Breast epithelium (tissue), 4 donors: Measurements from ENCODE around the gene CMSS1. TPM values are rescaled to one million over a fixed set of nuclear protein-coding genes. Genes with fewer than 3 reads are reported as not detected.

Experiments
- DNase-seq, 2 donors: peaks; one replicate each; pipeline ENCODE4 v3.0.0-alpha.2; 2019; ENCODE audit warnings: low spot score in 2 of 2
- H3K27ac ChIP-seq, 2 donors: fragments of 200-600 bp; sonication (generic) in 1 of 2; one replicate each; pipeline ENCODE4 v1.5.1; 2016 to 2019; ENCODE audit warnings: mild to moderate bottlenecking in 1 of 2
- H3K27me3 ChIP-seq, 2 donors: fragments of 200-600 bp; sonication (generic) in 1 of 2; one replicate each; pipeline versions ENCODE4 v1.5.1 to v1.6.0; 2017 to 2019; ENCODE audit warnings: control low read depth in 1 of 2, mild to moderate bottlenecking in 1 of 2
- H3K36me3 ChIP-seq: fragments of 200-600 bp; one replicate; pipeline ENCODE4 v1.5.1; 2019
- H3K4me1 ChIP-seq, 2 donors: fragments of 200-600 bp; sonication (generic); one replicate each; pipeline ENCODE4 v1.5.1; 2016 to 2019; ENCODE audit warnings: control low read depth in 1 of 2
- H3K4me3 ChIP-seq, 3 donors: fragments of 200-600 bp; sonication (generic); 1 replicate in 2 of 3; 2 replicates in 1 of 3; pipeline ENCODE4 v1.5.1; 2016 to 2019; ENCODE audit warnings: mild to moderate bottlenecking in 3 of 3, moderate library complexity in 2 of 3
- H3K9me3 ChIP-seq, 2 donors: fragments of 200-600 bp; sonication (generic) in 1 of 2; one replicate each; pipeline ENCODE4 v1.5.1; 2016 to 2019; ENCODE audit warnings: control low read depth in 1 of 2
- POLR2A ChIP-seq: fragments of 450-650 bp; IDR thresholded peaks from one replicate; pipeline ENCODE4 v1.6.1; 2016; ENCODE audit warnings: antibody characterized with exemption, mild to moderate bottlenecking, moderate library complexity
- POLR2AphosphoS5 ChIP-seq, 3 donors: sonication (generic); formaldehyde crosslinking; IDR thresholded peaks; one replicate each; pipeline ENCODE4 v1.6.1; 2017; ENCODE audit warnings: antibody characterized with exemption in 3 of 3
- intact Hi-C: fragments of 100-400 bp; cut with DNase I; formaldehyde crosslinking; loops from one replicate; pipeline ENCODE4 v1.15.1; 2023; ENCODE audit warnings: low total_unique reads
- total RNA-seq, 3 donors: library from RNA; depleted of rRNA; stranded (reverse); fragments of >200 nt; gene quantifications; one replicate each; pipeline ENCODE4 v1.1.0, GENCODE V29; 2016
- TF ChIP-seq, protein P1 (sequence below), 3 donors: fragments of 450-650 bp; IDR thresholded peaks; one replicate each; pipeline ENCODE4 v1.5.1; 2016 to 2017; ENCODE audit warnings: antibody characterized with exemption in 3 of 3, mild to moderate bottlenecking in 3 of 3, moderate library complexity in 3 of 3

The CMSS1 gene
- total RNA-seq, 3 donors from 2014 or later: 15.5 to 35.4 (median 16.1) TPM

DNA sequence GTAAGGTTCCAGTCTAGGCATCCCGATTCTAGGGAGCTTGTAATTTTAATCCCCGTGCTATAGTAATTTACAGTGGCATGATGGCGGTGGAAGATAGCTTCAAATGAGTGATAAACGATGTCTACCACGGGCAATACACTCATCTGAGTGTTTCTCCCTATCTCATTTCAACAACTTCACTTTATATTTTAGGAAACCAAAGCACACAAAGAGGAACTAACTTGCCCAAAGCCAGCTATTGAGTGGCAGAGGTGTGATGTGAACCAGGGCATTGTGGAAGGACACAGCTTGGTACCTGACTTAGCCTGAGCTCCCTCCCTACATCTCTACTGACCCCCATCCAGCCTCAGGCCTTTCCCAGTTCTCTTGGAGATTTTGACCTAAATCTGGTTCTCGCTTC lies 313.6 kb downstream of the CMSS1 start:
- H3K4me3 ChIP-seq: no peak overlapping the region
- TF ChIP-seq POLR2A (no peak), POLR2AphosphoS5 (IDR thresholded peaks at IDR 0.05) (no peak)
- H3K27me3 ChIP-seq: no peaks in the 10 kb centered on the region
- DNase-seq: no peak
- intact Hi-C loops: no loop called here
- H3K9me3 ChIP-seq: no peaks in the 10 kb centered on the region
- H3K36me3 ChIP-seq: no peaks in the 10 kb centered on the region
- H3K27ac ChIP-seq: no peak overlapping the region
- no peaks in the 10 kb centered on the region for H3K4me1 ChIP-seq

DNA sequence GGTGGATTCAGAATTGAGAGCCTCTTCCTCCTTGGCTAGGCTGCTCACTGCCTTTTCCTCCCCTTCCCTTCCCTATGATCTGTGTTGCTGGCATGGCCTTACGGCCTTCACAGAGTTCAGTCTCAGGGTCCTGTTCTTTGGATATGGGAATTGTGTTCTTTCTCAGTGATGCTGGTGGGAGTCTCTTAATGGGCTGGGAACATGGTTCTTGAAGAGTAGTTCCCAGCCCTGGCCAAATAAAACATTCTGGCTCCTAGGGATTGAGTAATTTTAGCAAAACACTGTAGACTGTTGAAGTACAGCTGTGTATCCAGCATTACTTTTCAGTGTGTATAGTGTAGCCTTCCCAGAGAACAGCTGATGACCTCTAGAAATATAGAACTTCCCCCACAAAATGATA lies 319.3 kb downstream of the CMSS1 start:
- H3K36me3 ChIP-seq: no peaks in the 10 kb centered on the region
- no peaks in the 10 kb centered on the region for H3K9me3 ChIP-seq
- H3K27ac ChIP-seq: no peak overlapping the region
- no peaks in the 10 kb centered on the region for H3K4me1 ChIP-seq
- DNase-seq: no peak
- no peak overlapping the region for H3K4me3 ChIP-seq
- H3K27me3 ChIP-seq: no peaks in the 10 kb centered on the region
- intact Hi-C loops: no loop called here
- no peak for TF ChIP-seq POLR2A
- no peak for TF ChIP-seq POLR2AphosphoS5 (IDR thresholded peaks at IDR 0.05)
- TF ChIP-seq, protein P1, sequence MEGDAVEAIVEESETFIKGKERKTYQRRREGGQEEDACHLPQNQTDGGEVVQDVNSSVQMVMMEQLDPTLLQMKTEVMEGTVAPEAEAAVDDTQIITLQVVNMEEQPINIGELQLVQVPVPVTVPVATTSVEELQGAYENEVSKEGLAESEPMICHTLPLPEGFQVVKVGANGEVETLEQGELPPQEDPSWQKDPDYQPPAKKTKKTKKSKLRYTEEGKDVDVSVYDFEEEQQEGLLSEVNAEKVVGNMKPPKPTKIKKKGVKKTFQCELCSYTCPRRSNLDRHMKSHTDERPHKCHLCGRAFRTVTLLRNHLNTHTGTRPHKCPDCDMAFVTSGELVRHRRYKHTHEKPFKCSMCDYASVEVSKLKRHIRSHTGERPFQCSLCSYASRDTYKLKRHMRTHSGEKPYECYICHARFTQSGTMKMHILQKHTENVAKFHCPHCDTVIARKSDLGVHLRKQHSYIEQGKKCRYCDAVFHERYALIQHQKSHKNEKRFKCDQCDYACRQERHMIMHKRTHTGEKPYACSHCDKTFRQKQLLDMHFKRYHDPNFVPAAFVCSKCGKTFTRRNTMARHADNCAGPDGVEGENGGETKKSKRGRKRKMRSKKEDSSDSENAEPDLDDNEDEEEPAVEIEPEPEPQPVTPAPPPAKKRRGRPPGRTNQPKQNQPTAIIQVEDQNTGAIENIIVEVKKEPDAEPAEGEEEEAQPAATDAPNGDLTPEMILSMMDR (IDR thresholded peaks at IDR 0.05): no peak

DNA sequence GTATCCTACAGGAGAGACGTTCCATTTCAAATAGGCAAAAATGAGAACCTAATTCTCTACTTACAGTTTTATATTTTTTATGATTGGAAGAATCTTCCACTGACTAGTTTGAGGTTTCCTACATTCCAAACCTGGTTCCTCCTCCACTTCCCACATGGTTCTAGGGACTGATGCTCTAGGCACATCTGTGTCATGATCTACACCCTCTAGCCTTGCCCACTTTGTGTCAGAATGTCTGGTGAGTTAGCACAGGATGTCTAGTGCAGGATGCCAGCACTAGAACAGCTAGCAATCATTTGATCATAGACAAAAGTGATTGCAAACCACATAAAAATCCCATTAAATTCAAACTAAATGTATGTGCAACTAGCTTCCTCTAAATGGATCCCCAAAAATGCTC lies 323.3 kb downstream of the CMSS1 start:
- no peaks in the 10 kb centered on the region for H3K36me3 ChIP-seq
- no peak for TF ChIP-seq POLR2AphosphoS5 (IDR thresholded peaks at IDR 0.05)
- TF ChIP-seq POLR2A: no peak
- TF ChIP-seq, protein P1 (IDR thresholded peaks at IDR 0.05): no peak
- no peaks in the 10 kb centered on the region for H3K9me3 ChIP-seq
- no peak overlapping the region for H3K4me3 ChIP-seq
- no peak overlapping the region for H3K27ac ChIP-seq
- intact Hi-C loops: no loop called here
- H3K27me3 ChIP-seq: no peaks in the 10 kb centered on the region
- no peak for DNase-seq
- H3K4me1 ChIP-seq: no peaks in the 10 kb centered on the region

DNA sequence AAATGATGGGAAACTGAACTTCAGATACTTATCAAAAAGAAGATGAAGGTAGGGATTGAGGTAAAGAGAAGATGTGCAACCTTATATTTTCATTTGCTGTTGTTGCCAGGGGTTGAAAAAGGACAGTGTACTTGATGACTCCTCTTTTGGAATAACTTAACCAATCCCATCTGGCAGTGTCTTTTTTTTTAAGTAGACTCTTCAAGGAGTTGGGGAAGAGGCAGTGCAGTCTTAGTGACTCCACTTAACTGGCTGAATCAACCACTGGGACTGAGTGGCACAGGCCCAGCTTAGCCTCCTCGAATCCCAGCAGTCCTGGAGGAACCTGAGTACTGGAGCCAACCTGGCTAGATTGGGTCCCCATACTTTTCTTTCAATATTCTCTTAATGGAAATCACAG lies 323.9 kb downstream of the CMSS1 start:
- no peak for DNase-seq
- no peaks in the 10 kb centered on the region for H3K36me3 ChIP-seq
- H3K9me3 ChIP-seq: no peaks in the 10 kb centered on the region
- TF ChIP-seq POLR2A: no peak
- TF ChIP-seq, protein P1 (IDR thresholded peaks at IDR 0.05): no peak
- TF ChIP-seq POLR2AphosphoS5 (IDR thresholded peaks at IDR 0.05): no peak
- H3K4me1 ChIP-seq: no peaks in the 10 kb centered on the region
- no peak overlapping the region for H3K4me3 ChIP-seq
- H3K27ac ChIP-seq: no peak overlapping the region
- intact Hi-C loops: no loop called here
- no peaks in the 10 kb centered on the region for H3K27me3 ChIP-seq

DNA sequence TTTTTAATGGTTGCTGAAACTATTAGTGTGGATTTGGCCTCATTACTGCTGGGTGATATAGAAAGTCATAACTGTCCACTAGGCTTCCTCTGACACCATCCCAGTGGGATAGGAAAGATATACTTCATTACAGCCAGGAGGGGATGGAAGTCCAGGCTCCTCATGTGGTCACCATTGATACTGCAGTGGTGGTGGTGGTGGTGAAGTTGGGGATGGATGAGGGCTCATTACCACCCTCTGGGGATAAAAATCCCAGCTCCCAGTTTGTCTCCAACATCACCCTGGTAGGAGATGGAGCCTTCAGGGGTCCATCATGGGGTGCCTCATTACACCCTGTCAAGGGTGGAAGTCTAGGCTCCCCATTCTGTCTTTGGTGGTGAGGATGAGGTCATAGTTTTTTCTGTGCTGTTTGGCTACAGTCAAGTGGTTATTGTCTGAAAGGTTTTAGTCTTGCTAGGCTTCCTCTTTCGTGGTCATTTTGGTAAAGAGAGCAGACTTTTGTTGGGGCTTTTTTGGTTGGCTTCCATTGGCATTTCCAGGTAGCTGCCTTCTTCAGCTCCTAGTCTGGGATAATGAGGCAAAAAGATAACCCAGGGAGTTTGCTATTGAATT lies 326.7 kb downstream of the CMSS1 start:
- Histone ChIP-seq H3K27ac (no peak overlapping the region), H3K4me1 (no peaks in the 10 kb centered on the region), H3K4me3 (no peak overlapping the region), H3K27me3 (no peaks in the 10 kb centered on the region), H3K9me3 (no peaks in the 10 kb centered on the region), H3K36me3 (no peaks in the 10 kb centered on the region)
- no peak for DNase-seq
- intact Hi-C loops: no loop called here
- TF ChIP-seq, protein P1 (IDR thresholded peaks at IDR 0.05): no peak
- TF ChIP-seq POLR2A: no peak
- no peak for TF ChIP-seq POLR2AphosphoS5 (IDR thresholded peaks at IDR 0.05)

DNA sequence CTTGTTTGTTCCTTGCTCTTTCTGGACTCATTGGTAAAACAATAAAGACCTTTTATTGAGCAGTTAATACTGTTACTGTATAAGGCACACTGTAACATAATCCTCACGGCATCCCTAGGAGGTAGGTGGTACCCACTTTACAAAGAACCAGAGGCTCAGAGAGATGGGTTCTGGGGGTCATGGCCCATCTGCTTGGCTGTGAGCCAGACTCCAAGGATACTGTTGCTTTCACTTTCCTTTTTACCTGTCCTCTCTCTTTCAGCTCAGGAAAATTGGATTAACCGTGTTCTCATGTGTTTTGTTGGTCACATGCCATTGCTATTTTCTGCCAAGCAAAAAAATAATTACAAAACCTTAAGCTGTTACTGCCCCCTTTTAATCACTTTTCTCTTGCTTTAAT lies 331.5 kb downstream of the CMSS1 start:
- Histone ChIP-seq H3K9me3 (no peaks in the 10 kb centered on the region), H3K27me3 (no peaks in the 10 kb centered on the region), H3K4me1 (no peaks in the 10 kb centered on the region), H3K4me3 (no peak overlapping the region), H3K27ac (no peak overlapping the region), H3K36me3 (no peaks in the 10 kb centered on the region)
- intact Hi-C loops: no loop called here
- DNase-seq: no peak
- TF ChIP-seq, protein P1 (IDR thresholded peaks at IDR 0.05): no peak
- TF ChIP-seq POLR2A (no peak), POLR2AphosphoS5 (IDR thresholded peaks at IDR 0.05) (no peak)
